Heart left ventricle (tissue), 13 donors: ENCODE data around the gene WDR17.

Source experiments
- POLR2A ChIP-seq, 2 donors: fragments of 450-650 bp; IDR thresholded peaks; one replicate each; pipeline ENCODE4 v1.6.1; 2017; ENCODE audit warnings: antibody characterized with exemption in 2 of 2, mild to moderate bottlenecking in 2 of 2, moderate library complexity in 2 of 2
- TF ChIP-seq, protein P1 (sequence below), 12 donors: fragments of 200-600 bp; sonication (generic) in 4 of 12; IDR thresholded peaks; one replicate each; pipeline versions ENCODE4 v1.5.0 to v1.8.0; 2018 to 2022; ENCODE audit warnings: antibody characterized with exemption in 12 of 12, mild to moderate bottlenecking in 5 of 12
- donor health status: ischemic (EF 13 %, LVEDD 7.1; RV severe dilation, severe dysfunction).
- donor health status: DM: no; HTN: yes; CAD: no.
- donor health status: DM: no; HTN: no; CAD: no.
- donor health status: ischemic (EF 25% LVEDD 6.9; RV normal size, moderate dysfunction).
- donor health status: ischemic (EF 25% LVEDD 5.7; RV mildly dilated, moderate dysfunction).
- donor health status: ischemic (EF 35%, LVEDD 5.7; RV mildly dilated, moderate dysfunction).
- donor health status: nonischemic (EF 11% LVEDD 7.7; RV severe dilation, severe dysfunction).
- donor health status: DM: yes; HTN: yes; CAD: no.
- donor health status: PGD.
- donor health status: ischemic (EF 29% LVEDD 5.4; RV normal size, mild dysfunction).
- donor health status: nonischemic (EF 23%, LVEDD 6.1; RV moderate dilation, normal function).

DNA sequence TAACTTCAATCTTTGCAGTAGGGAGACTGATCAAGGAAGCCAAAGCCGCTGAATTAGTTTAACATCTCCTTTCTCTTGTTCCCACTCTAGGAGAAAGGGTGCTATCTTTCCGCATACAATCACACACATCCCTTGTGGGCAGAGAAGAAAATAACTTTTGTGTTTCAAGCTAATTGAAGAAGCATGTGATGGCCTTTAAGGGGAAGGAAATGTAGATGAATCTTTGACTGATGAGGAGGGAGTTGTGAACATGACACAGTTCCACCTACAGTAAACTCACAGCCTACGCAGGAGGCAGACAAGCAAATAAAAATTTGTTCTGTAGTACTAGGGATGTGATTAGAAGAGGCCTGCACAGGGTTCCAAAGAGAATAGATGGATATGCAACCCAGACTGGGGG, 144.5 kb downstream of the WDR17 start:
- TF ChIP-seq, protein P1, sequence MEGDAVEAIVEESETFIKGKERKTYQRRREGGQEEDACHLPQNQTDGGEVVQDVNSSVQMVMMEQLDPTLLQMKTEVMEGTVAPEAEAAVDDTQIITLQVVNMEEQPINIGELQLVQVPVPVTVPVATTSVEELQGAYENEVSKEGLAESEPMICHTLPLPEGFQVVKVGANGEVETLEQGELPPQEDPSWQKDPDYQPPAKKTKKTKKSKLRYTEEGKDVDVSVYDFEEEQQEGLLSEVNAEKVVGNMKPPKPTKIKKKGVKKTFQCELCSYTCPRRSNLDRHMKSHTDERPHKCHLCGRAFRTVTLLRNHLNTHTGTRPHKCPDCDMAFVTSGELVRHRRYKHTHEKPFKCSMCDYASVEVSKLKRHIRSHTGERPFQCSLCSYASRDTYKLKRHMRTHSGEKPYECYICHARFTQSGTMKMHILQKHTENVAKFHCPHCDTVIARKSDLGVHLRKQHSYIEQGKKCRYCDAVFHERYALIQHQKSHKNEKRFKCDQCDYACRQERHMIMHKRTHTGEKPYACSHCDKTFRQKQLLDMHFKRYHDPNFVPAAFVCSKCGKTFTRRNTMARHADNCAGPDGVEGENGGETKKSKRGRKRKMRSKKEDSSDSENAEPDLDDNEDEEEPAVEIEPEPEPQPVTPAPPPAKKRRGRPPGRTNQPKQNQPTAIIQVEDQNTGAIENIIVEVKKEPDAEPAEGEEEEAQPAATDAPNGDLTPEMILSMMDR (IDR thresholded peaks at IDR 0.05), result no peak
- TF ChIP-seq POLR2A (IDR thresholded peaks at IDR 0.05), result no peak
